ENCODE measurements around the gene ONECUT2. TPM values are rescaled to one million over a fixed set of nuclear protein-coding genes. Genes with fewer than 3 reads are reported as not detected.

The ONECUT2 gene
- total and polyA plus RNA-seq, 9 donors = 0.03 to 1.1 (median 0.19) TPM

- no peaks in the 10 kb centered on the region for H3K4me1 ChIP-seq (ENCODE audit: control insufficient read depth, insufficient read depth, low read length)
- H3K27ac ChIP-seq (ENCODE audit: low read length) = no peak overlapping the region
- no peak for DNase-seq
- 4% methylated on average over 3 of the region's 8 CpGs for WGBS (ENCODE audit: insufficient coverage)
- H3K9me3 ChIP-seq (replicated peaks; ENCODE audit: control insufficient read depth, low read depth, low read length) = no peaks in the 10 kb centered on the region
- peaks cover 39% of the 10 kb centered on the region for H3K27me3 ChIP-seq (ENCODE audit: control insufficient read depth, insufficient read depth, low read length)
- no peak overlapping the region for H3K4me3 ChIP-seq (ENCODE audit: low read length)
- no peaks in the 10 kb centered on the region for H3K36me3 ChIP-seq (ENCODE audit: control insufficient read depth, insufficient read depth, low read length)
Measured at GRCh38 chr18:57445488-57446319, 10.5 kb downstream of the ONECUT2 start.

GRCh38 chr18:57446322-57446721 lies 11.1 kb downstream of the ONECUT2 start:
- no peak overlapping the region for H3K4me3 ChIP-seq (ENCODE audit: low read length)
- 0% methylated on average over 2 of the region's 4 CpGs for WGBS (ENCODE audit: insufficient coverage)
- H3K9me3 ChIP-seq (replicated peaks; ENCODE audit: control insufficient read depth, low read depth, low read length) = no peaks in the 10 kb centered on the region
- no peaks in the 10 kb centered on the region for H3K4me1 ChIP-seq (ENCODE audit: control insufficient read depth, insufficient read depth, low read length)
- peaks cover 33% of the 10 kb centered on the region for H3K27me3 ChIP-seq (ENCODE audit: control insufficient read depth, insufficient read depth, low read length)
- DNase-seq = no peak
- no peak overlapping the region for H3K27ac ChIP-seq (ENCODE audit: low read length)
- H3K36me3 ChIP-seq (ENCODE audit: control insufficient read depth, insufficient read depth, low read length) = no peaks in the 10 kb centered on the region

GRCh38 chr18:57447154-57447621 lies 12.0 kb downstream of the ONECUT2 start:
- Histone ChIP-seq H3K4me1 (ENCODE audit: control insufficient read depth, insufficient read depth, low read length) (no peaks in the 10 kb centered on the region), H3K27ac (ENCODE audit: low read length) (no peak overlapping the region), H3K9me3 (replicated peaks; ENCODE audit: control insufficient read depth, low read depth, low read length) (no peaks in the 10 kb centered on the region), H3K4me3 (ENCODE audit: low read length) (no peak overlapping the region), H3K36me3 (ENCODE audit: control insufficient read depth, insufficient read depth, low read length) (no peaks in the 10 kb centered on the region), H3K27me3 (ENCODE audit: control insufficient read depth, insufficient read depth, low read length) (peaks cover 24% of the 10 kb centered on the region)
- WGBS (ENCODE audit: insufficient coverage) = 0% methylated on average over 12 of the region's 14 CpGs
- peak; percentile 54 for DNase-seq

- no peaks in the 10 kb centered on the region for H3K27me3 ChIP-seq (ENCODE audit: control insufficient read depth, insufficient read depth, low read length)
- whole genome bisulfite sequencing (ENCODE audit: insufficient coverage) = 12% methylated on average over 3 of the region's 5 CpGs
Measured at GRCh38 chr18:57455576-57456129, 20.5 kb downstream of the ONECUT2 start.

GRCh38 chr18:57461652-57462269 lies 26.6 kb downstream of the ONECUT2 start:
- Histone ChIP-seq H3K9me3 (replicated peaks; ENCODE audit: control insufficient read depth, low read depth, low read length) (no peaks in the 10 kb centered on the region), H3K4me1 (ENCODE audit: control insufficient read depth, insufficient read depth, low read length) (no peaks in the 10 kb centered on the region), H3K4me3 (ENCODE audit: low read length) (no peak overlapping the region), H3K36me3 (ENCODE audit: control insufficient read depth, insufficient read depth, low read length) (no peaks in the 10 kb centered on the region), H3K27me3 (ENCODE audit: control insufficient read depth, insufficient read depth, low read length) (no peaks in the 10 kb centered on the region), H3K27ac (ENCODE audit: low read length) (no peak overlapping the region)
- no CpG with 5 or more reads among the region's 3 CpGs for WGBS (ENCODE audit: insufficient coverage)
- DNase-seq = no peak

More at GRCh38 chr18:57455576-57456129, 20.5 kb downstream of the ONECUT2 start:
- no peak overlapping the region for H3K4me3 ChIP-seq (ENCODE audit: low read length)
- DNase-seq = no peak
- H3K9me3 ChIP-seq (replicated peaks; ENCODE audit: control insufficient read depth, low read depth, low read length) = no peaks in the 10 kb centered on the region
- H3K36me3 ChIP-seq (ENCODE audit: control insufficient read depth, insufficient read depth, low read length) = no peaks in the 10 kb centered on the region
- H3K4me1 ChIP-seq (ENCODE audit: control insufficient read depth, insufficient read depth, low read length) = no peaks in the 10 kb centered on the region
- H3K27ac ChIP-seq (ENCODE audit: low read length) = no peak overlapping the region

GRCh38 chr18:57466307-57466706 lies 31.1 kb downstream of the ONECUT2 start:
- no peaks in the 10 kb centered on the region for H3K27me3 ChIP-seq (ENCODE audit: control insufficient read depth, insufficient read depth, low read length)
- no peak for DNase-seq
- no peak overlapping the region for H3K4me3 ChIP-seq (ENCODE audit: low read length)
- no peak overlapping the region for H3K27ac ChIP-seq (ENCODE audit: low read length)
- no peaks in the 10 kb centered on the region for H3K4me1 ChIP-seq (ENCODE audit: control insufficient read depth, insufficient read depth, low read length)
- no peaks in the 10 kb centered on the region for H3K36me3 ChIP-seq (ENCODE audit: control insufficient read depth, insufficient read depth, low read length)
- WGBS (ENCODE audit: insufficient coverage) = 60% methylated on average over 1 of the region's 2 CpGs
- H3K9me3 ChIP-seq (replicated peaks; ENCODE audit: control insufficient read depth, low read depth, low read length) = no peaks in the 10 kb centered on the region

- Histone ChIP-seq H3K27me3 (ENCODE audit: control insufficient read depth, insufficient read depth, low read length) (peaks cover 2% of the 10 kb centered on the region), H3K9me3 (replicated peaks; ENCODE audit: control insufficient read depth, low read depth, low read length) (no peaks in the 10 kb centered on the region), H3K4me3 (ENCODE audit: low read length) (no peak overlapping the region), H3K4me1 (ENCODE audit: control insufficient read depth, insufficient read depth, low read length) (no peaks in the 10 kb centered on the region), H3K36me3 (ENCODE audit: control insufficient read depth, insufficient read depth, low read length) (no peaks in the 10 kb centered on the region), H3K27ac (ENCODE audit: low read length) (no peak overlapping the region)
- DNase-seq = peak; percentile 5
- 37% methylated on average over 5 of the region's 10 CpGs for WGBS (ENCODE audit: insufficient coverage)
Measured at GRCh38 chr18:57466745-57467409, 31.7 kb downstream of the ONECUT2 start.

GRCh38 chr18:57469884-57470283 lies 34.7 kb downstream of the ONECUT2 start:
- 43% methylated on average over 3 of the region's 3 CpGs for WGBS (ENCODE audit: insufficient coverage)
- Histone ChIP-seq H3K27me3 (ENCODE audit: control insufficient read depth, insufficient read depth, low read length) (peaks cover 4% of the 10 kb centered on the region), H3K9me3 (replicated peaks; ENCODE audit: control insufficient read depth, low read depth, low read length) (no peaks in the 10 kb centered on the region), H3K4me1 (ENCODE audit: control insufficient read depth, insufficient read depth, low read length) (no peaks in the 10 kb centered on the region), H3K27ac (ENCODE audit: low read length) (no peak overlapping the region), H3K36me3 (ENCODE audit: control insufficient read depth, insufficient read depth, low read length) (no peaks in the 10 kb centered on the region), H3K4me3 (ENCODE audit: low read length) (no peak overlapping the region)
- no peak for DNase-seq

GRCh38 chr18:57475408-57475807 lies 40.2 kb downstream of the ONECUT2 start:
- H3K27me3 ChIP-seq (ENCODE audit: control insufficient read depth, insufficient read depth, low read length) = peaks cover 4% of the 10 kb centered on the region
- DNase-seq = no peak
- no peaks in the 10 kb centered on the region for H3K4me1 ChIP-seq (ENCODE audit: control insufficient read depth, insufficient read depth, low read length)
- no peaks in the 10 kb centered on the region for H3K9me3 ChIP-seq (replicated peaks; ENCODE audit: control insufficient read depth, low read depth, low read length)
- WGBS (ENCODE audit: insufficient coverage) = no CpG with 5 or more reads among the region's 3 CpGs
- no peak overlapping the region for H3K4me3 ChIP-seq (ENCODE audit: low read length)
- H3K36me3 ChIP-seq (ENCODE audit: control insufficient read depth, insufficient read depth, low read length) = no peaks in the 10 kb centered on the region
- no peak overlapping the region for H3K27ac ChIP-seq (ENCODE audit: low read length)

GRCh38 chr18:57475903-57476302 lies 40.7 kb downstream of the ONECUT2 start:
- no peak for DNase-seq
- no peaks in the 10 kb centered on the region for H3K36me3 ChIP-seq (ENCODE audit: control insufficient read depth, insufficient read depth, low read length)
- H3K27me3 ChIP-seq (ENCODE audit: control insufficient read depth, insufficient read depth, low read length) = peaks cover 4% of the 10 kb centered on the region
- 8% methylated on average over 1 of the region's 4 CpGs for WGBS (ENCODE audit: insufficient coverage)
- H3K4me1 ChIP-seq (ENCODE audit: control insufficient read depth, insufficient read depth, low read length) = no peaks in the 10 kb centered on the region
- H3K27ac ChIP-seq (ENCODE audit: low read length) = no peak overlapping the region
- no peak overlapping the region for H3K4me3 ChIP-seq (ENCODE audit: low read length)
- no peaks in the 10 kb centered on the region for H3K9me3 ChIP-seq (replicated peaks; ENCODE audit: control insufficient read depth, low read depth, low read length)
